H1 (cell line): ENCODE results near the gene CCDC171.

Source experiments
- EZH2 ChIP-seq: fragments of 200-600 bp; sonication (generic); IDR thresholded peaks from 2 replicates; pipeline ENCODE4 v1.7.1; 2012; ENCODE audit warnings: low read depth, mild to moderate bottlenecking, moderate library complexity, low read length, inconsistent platforms; ENCODE audit not compliant: severe bottlenecking
- TCF12 ChIP-seq: IDR thresholded peaks from 2 replicates; pipeline ENCODE4 v1.6.1; 2011; ENCODE audit warnings: low read depth, mild to moderate bottlenecking, low read length
- YY1 ChIP-seq: IDR thresholded peaks from 2 replicates; pipeline ENCODE4 v1.6.1; 2011; ENCODE audit warnings: low read depth, mild to moderate bottlenecking, low read length
- TF ChIP-seq, protein P1 (sequence below), 3 experiments: IDR thresholded peaks; 1 replicate in 2 of 3; 2 replicates in 1 of 3; pipeline versions ENCODE4 v1.5.1 to v1.6.1; 2011; ENCODE audit warnings: low read length in 3 of 3, mild to moderate bottlenecking in 3 of 3, inconsistent platforms in 2 of 3, low read depth in 1 of 3, moderate library complexity in 1 of 3; ENCODE audit not compliant: insufficient read depth in 1 of 3; ENCODE audit errors: control extremely low read depth in 1 of 3
- TF ChIP-seq, protein P2 (sequence below): IDR thresholded peaks from 2 replicates; pipeline ENCODE4 v1.6.1; 2012; ENCODE audit warnings: inconsistent platforms

DNA sequence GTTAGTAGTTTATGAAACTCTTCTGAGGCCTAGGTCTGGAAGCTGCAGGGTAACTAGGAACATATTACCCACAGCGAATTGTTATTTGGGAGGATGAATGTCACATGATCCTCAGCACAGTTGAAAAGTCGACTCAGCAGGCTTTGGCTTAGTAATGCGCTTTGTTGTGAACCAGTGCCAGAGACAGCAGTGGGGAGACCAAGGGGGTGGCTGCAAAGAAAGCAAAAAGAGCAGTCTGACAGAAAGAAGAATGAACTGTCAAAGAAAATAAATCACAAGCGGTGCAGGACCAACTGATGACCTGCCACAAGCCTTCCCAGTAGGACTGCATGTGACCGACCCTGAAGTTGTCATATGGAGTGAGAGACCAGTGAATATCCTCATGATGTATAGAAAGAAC, 170.0 kb downstream of the CCDC171 start:
- TF ChIP-seq, protein P1, sequence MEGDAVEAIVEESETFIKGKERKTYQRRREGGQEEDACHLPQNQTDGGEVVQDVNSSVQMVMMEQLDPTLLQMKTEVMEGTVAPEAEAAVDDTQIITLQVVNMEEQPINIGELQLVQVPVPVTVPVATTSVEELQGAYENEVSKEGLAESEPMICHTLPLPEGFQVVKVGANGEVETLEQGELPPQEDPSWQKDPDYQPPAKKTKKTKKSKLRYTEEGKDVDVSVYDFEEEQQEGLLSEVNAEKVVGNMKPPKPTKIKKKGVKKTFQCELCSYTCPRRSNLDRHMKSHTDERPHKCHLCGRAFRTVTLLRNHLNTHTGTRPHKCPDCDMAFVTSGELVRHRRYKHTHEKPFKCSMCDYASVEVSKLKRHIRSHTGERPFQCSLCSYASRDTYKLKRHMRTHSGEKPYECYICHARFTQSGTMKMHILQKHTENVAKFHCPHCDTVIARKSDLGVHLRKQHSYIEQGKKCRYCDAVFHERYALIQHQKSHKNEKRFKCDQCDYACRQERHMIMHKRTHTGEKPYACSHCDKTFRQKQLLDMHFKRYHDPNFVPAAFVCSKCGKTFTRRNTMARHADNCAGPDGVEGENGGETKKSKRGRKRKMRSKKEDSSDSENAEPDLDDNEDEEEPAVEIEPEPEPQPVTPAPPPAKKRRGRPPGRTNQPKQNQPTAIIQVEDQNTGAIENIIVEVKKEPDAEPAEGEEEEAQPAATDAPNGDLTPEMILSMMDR (IDR thresholded peaks at IDR 0.05; ENCODE audit: control extremely low read depth in 1 of 3, insufficient read depth in 1 of 3, low read depth in 1 of 3, low read length in 3 of 3), result no peak
- TF ChIP-seq, protein P2, sequence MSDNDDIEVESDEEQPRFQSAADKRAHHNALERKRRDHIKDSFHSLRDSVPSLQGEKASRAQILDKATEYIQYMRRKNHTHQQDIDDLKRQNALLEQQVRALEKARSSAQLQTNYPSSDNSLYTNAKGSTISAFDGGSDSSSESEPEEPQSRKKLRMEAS, result no peak
- TF ChIP-seq TCF12 (no peak), YY1 (no peak), EZH2 (no peak)
